ENCODE results near the gene SC5D. TPM values are rescaled to one million over a fixed set of nuclear protein-coding genes. Genes with fewer than 3 reads are reported as not detected.
A peak's percentile ranks its signal among the peaks of the same experiment; 100 is the strongest.

SC5D gene
- total RNA-seq, 1 experiment from 2014 or later: 39.2 TPM

DNA sequence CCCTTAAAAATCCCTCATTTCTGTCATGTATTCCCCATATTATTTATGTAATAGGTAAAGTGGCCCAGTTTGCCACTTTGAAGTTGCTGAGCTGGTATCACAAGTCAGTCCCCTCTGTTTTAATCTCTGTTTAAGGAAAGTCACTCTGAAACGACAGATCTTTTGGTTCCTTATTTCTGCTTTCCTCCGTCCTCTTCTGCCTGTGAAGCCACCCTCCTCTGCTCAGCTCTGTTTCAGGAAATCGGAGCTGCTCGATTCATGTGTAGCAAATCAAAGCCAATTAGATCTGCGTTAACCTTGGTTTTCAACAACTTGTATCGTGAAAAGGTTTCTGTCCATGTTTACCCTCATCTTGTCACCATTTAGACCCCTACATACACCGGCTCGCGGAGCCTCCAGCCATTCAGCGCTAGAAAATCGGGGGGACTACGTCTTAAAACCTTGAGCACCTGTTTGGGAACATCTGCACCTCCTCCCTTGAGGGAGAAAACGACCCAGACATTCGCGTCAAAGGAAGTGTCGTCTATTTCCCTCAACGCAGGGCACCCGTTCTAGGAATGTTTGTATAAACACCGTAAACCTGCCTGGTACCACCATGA, 576 bp upstream of the SC5D start:
- DNase-seq (ENCODE audit: low read depth): no peak

DNA sequence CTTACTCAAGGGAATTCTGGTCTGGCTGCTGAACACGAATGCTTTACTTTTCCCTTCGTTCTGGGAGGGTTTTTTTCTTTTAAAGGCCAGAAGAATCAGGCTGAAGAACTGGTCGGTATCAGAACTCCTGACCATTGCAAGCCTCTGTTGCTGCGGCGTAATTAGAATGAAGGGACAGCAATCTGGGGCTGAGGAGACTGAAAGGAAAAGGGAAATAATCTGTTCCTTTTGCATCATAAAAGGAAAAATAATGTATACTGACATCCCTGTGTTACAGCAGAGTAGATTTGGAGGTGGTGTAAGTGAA, 670 bp downstream of the SC5D start:
- no peak for DNase-seq (ENCODE audit: low read depth)

DNA sequence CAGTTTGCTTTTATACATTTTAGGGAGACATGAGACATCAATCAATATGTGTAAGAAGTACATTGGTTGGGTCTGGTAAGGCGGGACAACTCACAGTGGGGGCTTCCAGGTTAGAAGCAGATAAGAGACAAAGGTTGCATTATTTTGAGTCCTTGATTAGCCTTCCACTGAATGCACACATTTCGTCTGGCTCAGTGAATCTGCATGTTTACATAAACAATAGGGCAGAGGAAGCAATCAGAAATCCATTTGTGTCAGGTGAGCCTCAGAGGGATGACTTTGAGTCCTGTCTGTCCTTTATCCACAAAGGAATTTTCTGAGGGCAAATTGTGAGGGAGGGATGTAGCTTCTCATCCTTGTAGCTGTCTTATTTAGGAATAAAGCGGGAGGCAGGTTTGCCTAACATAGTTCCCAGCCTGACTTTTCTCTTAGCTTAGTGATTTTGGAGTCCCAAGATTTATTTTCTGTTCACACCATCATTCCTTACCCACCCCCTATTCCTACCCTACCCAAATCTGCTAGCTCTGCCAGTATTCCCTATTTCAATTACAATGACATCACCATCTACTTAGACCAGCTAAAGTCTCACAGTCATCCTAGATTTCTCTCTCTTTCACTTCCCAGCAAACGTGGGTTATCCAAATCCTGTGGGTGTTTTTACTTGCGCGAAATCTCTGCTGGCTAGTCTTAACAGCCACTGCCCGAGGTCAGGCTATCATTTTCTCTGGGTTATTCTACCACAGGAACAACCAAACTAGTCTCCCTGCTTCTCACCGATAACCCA, 2.9 kb downstream of the SC5D start:
- no peak for DNase-seq (ENCODE audit: low read depth)

DNA sequence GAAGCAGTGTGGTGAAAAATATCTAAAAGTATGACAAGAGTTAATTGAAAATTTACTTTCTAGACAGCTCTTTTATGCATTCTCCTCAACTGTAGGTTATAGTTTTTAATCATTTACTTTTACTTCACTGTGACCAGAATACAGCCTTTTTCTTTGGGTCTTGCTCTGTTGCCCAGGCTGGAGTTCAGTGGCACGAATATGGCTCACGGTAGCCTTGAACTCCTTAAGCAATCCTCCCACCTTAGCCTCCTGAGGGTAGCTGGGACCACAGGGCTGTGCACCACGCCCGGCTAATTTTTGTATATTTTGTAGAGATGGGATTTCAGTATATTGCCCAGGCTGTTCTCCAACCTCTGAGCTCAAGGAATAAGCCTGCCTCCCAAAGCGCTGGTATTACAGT, 5.3 kb downstream of the SC5D start:
- DNase-seq (ENCODE audit: low read depth): no peak

DNA sequence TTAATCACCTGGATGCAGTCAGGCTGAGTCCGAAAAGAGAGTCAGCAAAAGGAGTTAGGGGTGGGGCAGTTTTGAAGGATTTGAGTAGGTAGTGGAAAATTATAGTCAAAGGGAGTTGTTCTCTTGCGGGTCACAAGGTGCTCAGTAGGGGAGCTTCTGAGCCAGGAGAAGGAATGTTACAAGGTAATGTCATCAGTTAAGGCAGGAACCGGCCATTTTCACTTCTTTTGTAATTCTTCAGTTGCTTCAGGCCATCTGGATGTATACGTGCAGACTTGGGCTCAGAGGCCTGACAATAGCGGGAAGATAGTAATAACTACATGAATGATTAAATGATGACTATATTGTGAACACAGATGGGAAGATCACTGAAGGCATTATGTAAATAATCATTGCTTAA, 6.2 kb downstream of the SC5D start:
- no peak for DNase-seq (ENCODE audit: low read depth)

DNA sequence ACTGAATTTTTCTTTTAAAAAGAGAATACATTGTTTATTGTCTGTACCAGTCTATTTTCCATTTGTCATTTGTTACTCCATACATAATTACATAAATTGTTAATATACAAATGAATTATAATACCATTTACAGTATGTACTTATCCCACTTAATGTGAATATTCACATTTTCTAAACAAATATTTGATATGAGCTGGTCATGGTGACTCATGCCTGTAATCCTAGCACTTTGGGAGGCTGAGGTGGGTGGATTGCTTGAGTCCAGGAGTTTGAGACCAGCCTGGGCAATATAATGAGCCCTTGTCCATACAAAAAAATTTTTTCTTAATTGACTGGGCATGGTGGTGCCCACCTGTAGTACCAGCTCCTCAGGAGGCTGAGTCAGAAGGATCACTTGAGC, 6.8 kb downstream of the SC5D start:
- DNase-seq (ENCODE audit: low read depth): peak; percentile 10

DNA sequence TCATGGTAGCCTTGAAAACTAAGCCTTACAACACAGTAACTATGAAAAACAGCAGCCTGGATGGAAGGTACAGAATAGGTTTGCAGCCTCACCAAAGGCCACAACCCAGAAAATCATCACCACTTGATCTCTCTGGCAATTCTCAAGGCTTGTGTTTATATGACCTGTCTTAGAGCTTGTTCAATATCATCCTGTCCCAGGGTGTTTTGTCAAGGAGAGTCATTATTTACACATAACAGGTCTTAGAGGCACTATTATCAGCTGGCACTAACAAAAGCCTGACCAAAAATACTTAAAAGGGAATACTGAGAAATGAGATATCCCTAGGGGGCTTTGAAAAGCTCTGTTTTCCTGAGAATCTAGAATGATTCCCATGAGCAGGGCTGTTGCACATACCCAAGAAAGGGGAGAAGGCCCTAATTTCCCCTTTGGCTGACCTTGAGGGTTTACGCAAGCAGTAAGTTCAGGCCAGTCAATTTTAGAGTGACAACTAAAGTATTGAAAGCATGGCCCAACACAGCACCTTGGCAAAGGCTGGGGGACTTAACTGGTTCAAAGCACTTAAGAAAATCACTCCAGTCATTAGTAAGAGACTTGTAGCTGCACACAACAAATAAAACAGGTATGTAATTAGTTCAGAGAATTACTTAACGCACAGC, 7.9 kb downstream of the SC5D start:
- DNase-seq (ENCODE audit: low read depth): peak; percentile 10

DNA sequence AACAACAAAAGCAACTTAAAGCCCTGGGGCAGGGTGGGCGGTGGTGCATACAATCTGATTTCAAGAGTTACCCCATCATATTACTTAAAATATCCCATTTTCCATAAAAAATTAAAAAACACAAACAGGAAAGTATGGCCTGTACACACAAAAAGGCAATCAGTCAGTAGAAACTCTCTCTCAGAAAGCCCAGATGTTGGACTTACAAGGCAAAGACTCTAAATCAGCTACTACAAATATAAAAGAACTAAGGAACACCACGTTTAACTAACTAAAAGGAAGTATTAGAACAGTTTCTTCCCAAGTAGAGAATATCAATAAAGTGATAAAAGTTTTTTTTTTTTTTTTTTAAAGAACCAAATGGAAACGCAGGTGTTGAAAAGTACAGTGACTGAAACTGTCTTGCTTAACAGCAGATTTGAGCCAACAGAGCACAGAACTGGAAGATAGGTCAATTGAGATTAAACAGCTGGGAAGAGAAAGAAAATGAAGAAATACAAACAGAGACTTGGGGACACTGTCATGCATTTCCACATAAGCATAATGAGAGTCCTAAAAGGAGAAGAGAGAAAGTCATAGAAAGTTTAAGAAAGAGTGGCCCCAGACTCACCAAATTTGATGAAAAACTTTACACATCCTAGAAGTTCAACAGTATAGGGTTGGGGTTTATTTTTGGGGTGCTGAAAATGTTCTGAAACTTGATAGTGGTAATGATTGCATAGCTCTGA, 8.6 kb downstream of the SC5D start:
- no peak for DNase-seq (ENCODE audit: low read depth)

DNA sequence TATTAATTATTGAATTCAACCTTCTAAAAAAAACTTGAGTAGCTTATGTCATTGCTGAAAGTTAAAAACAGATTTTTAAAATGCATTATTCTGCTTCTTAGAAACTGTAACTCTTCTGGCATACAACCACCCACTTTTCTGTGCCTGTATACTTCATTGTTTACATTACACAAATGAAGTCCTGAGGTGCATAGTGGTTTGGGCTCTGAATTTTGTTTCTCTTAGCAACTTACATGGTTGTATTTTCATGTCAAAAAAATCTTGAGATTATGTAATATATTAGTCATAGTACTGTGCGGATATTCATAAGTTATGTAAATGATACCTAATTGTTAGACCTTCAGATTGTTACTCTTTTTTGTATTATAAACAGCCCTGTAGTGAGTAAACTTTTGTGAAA, 12.2 kb downstream of the SC5D start:
- no peak for DNase-seq (ENCODE audit: low read depth)

DNA sequence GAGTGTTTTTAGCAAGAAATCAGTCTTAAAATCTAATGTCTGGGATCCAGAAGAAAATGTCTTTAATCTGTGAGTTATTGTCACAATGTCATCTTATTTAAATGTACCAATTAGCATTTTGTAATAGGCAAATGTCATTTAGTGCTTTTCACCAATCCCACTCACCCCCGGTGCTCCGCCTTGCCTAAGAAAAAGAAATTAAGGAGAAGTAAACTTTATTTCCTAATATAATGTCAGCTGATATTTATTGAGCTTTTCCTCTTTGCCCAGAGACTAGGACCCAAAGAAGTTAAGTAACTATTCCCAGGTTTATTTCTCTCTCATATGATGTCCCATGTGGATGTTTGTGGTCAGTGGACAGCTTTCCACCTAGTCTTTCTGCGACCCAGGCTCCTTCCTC, 16.2 kb downstream of the SC5D start:
- no peak for DNase-seq (ENCODE audit: low read depth)

DNA sequence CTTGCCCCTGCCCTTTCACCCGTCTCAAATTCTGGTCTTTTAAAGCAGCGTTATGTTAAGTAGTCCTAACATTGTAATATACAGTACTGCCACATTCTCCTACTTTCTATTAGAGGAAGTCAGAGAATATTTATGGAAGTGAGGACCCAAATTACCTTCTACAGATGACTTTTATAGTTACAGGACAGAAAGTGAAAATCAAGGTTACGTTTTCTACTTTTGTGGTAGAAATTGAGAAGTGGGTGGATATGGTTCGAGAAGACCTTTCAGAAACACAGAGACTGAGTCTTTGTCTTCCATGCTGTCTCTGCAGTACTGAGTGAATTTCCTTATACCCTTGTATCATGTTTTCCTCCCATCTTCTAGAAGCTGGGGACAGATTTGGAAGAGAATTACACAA, 17.1 kb downstream of the SC5D start:
- DNase-seq (ENCODE audit: low read depth): no peak

DNA sequence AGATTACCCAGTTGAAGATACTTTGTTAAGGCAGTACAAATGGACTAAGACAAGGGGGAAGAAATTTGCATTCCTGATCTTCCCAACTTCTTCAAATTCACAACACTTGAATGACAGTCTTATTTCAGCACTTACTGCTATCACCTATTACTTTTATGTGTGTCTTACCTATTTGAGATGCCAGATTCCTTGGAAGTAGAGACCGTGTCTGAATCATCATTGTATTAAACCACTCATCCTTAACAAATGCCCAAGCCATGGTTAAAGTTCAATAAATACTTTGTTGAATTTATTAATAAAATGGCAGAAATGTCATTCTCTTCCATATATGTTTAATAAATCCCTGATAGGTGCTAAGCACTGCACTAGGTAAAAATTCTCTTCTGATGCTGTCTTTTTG, 18.3 kb downstream of the SC5D start:
- no peak for DNase-seq (ENCODE audit: low read depth)

DNA sequence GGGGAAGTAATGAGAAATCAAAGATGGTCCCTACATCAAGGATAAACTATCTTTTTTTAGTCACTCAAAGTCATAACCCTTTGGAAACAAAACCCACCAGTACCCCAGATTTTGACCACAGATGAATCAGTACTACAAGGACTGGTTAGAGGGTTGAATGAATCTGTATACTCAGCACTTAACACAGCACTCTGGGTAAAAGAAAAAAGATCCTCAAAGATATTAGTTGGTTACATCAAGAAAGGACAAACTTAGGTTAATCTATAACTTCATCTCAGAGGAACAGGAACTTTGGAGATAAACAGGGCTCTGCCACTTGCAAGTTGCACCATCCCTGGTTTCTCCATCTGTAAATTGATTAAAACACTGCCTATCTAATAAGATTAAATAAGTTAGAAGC, 18.8 kb downstream of the SC5D start:
- DNase-seq (ENCODE audit: low read depth): no peak

DNA sequence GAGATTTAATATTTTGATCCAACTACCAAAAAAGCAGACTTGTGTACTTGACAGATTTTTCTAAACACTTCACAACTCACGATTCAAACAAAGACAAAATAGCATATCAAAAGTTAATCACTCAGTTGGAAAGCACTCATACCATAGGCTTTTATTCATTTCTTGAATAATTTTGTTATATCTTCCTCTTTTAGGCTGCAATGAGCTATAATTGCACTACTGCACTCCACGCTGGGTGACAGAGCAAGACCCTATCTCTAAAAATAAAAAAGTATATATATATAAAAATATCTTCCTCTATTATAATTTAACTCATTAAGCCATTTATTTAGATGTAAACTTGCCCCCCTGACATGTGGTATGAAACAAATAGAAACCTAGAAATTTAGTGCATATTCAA, 19.9 kb downstream of the SC5D start:
- no peak for DNase-seq (ENCODE audit: low read depth)

DNA sequence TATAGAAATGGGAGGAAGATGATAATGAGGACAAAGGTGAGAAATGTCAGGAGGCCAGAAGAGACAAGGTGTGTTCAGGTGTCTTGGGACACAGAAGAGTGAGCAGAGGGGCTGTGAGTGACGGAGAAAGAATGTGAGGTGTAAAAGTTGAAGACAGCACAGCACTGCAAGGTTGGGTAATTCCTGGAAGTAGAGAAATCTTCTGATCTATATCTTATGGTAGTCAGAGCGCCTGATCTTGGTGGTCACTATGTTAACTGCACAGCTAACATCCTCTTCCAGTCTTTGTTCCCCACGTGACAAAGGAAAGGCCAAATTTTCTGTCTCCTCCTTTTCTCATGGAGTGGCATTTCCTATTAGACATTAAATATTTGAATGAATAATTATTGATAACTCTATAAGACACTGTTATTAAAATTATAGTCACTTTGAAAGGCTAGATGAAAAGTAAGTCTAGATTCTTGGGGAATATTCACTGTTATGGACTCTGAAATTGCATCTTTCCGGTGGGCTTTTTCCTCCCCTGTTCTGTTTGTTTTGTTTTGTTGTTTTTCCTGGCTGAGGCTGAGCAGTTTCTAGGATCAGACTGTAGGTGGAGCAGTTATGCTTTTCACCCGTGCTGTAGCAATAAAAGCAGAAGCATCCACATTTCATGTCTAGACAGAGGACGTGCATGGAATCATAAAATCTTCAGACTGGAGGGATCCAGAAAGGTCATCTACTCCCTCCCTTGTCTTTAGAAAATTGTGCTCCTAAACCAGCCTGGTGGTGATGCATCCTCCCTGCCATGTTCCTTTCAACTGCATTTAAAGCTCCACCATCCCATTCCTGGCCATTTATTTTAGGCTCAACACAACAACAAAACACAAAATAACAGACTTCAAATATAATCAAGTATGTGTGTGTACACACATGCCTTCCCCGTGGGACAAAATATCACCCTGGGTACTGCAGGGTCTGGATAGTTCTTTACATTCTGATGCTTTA, 26.6 kb downstream of the SC5D start:
- DNase-seq (ENCODE audit: low read depth): peak; percentile 40

DNA sequence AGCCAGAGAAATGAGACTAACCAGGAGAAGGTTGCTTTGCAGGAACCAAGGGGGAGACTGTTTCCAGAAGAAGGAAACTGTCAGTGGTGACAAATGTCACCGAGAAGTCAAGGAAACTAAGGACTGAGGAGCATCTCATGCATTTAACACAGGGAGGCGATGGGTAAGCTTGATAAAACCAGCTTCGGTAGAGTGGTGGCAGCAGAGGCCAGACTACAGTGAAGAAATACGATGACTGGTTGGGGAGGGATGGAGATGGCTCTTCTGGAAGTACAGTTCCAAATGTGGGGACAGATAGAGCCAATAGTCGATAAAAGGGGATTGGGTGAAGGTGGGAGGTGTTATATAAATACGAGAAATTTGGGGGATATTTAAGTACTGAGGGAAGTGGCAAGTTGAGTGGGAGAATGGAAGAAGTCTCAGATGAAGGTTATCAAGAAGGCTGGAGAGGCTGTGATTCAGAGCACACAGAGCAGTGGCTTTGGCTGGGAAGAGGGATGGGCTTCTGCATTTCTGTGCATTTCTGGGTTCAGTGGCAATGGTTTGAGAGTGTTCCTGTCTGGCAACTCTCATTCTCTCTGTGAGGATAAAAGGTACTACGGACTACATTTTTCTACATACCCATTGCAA, 29.2 kb downstream of the SC5D start:
- no peak for DNase-seq (ENCODE audit: low read depth)

DNA sequence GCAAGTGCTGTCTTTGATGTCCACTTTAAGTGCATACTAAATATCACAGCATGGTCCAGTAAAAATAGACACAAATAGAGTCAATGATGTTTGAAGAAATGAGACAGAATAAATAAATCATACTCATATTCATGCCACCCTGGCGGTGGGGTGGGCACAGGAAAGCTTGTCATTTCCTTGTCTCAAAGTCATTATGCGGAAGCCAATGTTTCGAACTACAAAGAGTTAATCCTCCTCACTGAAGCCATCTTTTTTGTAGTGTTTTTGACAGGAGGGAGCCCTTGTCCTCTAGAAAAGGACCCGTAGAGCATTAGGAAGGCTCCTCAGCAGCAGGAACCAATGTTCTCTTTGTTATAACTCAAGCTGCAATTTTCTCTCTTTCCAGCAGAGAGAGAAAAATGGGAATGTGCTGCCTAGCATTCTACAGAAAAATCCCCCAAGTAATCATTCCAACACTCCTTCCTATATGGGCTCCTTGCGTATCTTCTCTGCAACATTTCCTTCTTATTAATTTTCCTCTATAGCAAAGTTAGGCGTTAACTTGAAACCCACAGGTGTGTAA, 30.6 kb downstream of the SC5D start:
- no peak for DNase-seq (ENCODE audit: low read depth)

DNA sequence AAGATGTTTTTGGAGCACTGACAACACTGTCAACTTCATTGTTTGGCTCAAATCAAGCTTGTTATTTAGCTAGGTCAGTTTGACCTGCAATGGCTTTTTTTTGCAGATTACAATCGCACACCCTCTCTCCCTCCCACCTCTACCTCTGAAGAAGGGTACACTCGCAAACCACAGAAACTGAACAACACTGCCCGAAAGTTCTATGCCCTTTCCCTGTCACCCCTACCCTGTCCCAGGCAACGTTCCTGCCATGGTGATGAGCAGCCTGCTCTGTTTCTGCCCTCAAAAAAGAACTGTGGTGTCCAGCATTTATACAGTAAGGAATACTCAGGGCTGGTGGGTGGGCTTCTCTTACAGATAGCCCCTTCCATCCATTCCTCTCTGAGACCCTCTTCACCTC, 33.7 kb downstream of the SC5D start:
- no peak for DNase-seq (ENCODE audit: low read depth)

DNA sequence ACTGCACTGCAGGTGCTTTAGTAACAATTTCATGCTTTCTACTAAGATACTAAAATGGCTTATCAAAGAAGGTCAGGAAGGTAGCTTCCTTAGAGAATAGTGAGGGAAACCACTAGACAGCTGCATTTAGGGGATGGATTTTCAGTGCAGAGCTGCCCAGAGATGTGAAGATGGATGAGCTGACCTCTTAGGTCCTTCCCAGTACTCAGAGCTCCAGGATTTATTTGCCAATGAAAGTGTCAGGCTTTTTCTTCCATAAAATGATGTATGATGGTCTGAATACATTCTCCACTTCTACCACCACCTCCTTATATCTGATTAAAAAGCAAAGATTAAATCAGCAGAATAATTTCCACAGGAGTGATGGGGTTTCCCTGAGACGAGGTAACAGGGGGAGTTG, 35.0 kb downstream of the SC5D start:
- no peak for DNase-seq (ENCODE audit: low read depth)

DNA sequence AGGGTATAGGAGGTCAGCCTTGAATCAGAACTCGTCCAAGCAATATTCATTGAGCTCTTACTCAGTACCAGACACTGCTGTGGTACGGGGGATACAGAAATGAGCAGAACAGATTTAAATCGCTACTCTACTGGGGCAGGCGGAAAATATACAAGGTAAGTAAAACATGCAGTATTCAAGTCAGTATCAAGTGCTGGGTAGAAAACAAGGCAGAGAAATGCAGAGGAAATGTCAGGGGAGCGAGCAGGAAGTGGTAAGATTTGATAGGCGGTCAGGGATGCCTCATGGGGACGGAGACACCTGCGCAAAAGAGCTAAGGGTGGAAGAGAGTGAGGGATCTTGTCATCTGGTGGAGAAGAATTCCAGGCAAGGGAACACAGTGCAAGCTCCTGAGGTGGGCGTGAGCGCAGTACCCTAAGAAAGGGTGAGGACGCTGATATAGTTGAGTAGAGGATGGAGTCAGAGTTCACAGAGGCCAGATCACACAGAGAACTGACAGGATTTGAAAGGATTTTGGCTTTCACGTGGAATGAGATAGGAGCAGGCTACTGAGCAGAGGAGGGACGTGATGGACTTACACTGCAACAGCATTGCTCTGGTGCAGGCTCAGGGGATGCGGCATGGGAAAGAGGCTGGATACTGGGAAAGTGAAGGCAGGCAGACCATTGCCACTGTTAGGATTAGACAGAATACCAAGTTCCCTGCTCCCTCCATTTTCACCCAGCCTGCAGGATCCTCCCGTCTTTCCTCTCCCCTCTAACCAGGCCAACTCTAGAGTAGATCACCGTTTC, 35.8 kb downstream of the SC5D start:
- DNase-seq (ENCODE audit: low read depth): no peak
